ENCODE results near the gene TIMM22.

Gene TIMM22

DNA sequence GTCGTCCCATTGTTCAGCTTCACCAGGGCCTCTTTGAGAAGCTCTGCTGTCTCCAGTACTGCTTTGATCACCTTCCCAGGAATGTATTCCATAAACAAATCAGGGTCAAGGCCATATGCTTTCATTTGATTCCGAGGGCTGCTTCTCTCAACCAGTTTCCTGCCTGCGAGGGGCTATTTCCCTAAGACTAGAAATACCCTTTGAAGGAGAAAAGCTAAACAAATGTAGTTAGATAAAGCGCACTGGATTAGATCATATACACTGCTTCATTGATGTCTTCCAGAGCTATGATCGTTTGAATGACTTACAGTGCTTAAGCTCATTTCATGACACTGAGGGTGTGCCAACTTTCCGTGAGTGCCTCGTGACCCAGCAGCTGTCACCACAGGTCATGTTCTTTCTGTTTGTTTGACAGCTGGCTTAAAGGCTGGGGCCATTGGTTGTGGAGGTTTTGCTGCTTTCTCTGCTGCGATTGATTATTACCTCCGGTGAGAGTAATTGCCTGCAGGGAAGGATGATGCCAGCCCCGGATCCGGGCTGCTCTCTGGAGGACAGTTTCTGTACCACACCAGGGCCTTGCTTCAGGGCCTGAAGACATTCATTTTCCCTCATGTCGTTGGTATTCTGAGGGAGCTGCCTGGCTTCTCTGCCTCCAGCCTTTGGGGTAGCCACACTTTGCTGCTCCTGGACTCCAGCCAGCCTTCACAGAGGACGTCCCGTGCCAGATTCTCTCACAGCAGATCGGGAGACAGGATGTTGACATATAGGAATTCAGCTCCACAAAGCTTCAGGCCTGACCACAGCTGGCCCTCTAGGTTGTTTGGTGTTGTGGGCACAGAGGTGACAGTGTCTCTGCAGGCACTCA, 3.9 kb downstream of the TIMM22 start:
- no peak for TF ChIP-seq CTCF (conservative IDR thresholded peaks at IDR 0.05)
- TF ChIP-seq ZFX (IDR thresholded peaks at IDR 0.05): no peak
- no peak overlapping the region for H3K27ac ChIP-seq

- TF ChIP-seq CTCF (conservative IDR thresholded peaks at IDR 0.05): no peak
- TF ChIP-seq ZFX (IDR thresholded peaks at IDR 0.05): no peak
- H3K27ac ChIP-seq: no peak overlapping the region
Measured at GRCh38 chr17:1001640-1002411, 4.9 kb downstream of the TIMM22 start.

- TF ChIP-seq CTCF (conservative IDR thresholded peaks at IDR 0.05) (no peak), ZFX (IDR thresholded peaks at IDR 0.05) (no peak)
- H3K27ac ChIP-seq: no peak overlapping the region
Measured at GRCh38 chr17:1002412-1002753, 5.5 kb downstream of the TIMM22 start.

DNA sequence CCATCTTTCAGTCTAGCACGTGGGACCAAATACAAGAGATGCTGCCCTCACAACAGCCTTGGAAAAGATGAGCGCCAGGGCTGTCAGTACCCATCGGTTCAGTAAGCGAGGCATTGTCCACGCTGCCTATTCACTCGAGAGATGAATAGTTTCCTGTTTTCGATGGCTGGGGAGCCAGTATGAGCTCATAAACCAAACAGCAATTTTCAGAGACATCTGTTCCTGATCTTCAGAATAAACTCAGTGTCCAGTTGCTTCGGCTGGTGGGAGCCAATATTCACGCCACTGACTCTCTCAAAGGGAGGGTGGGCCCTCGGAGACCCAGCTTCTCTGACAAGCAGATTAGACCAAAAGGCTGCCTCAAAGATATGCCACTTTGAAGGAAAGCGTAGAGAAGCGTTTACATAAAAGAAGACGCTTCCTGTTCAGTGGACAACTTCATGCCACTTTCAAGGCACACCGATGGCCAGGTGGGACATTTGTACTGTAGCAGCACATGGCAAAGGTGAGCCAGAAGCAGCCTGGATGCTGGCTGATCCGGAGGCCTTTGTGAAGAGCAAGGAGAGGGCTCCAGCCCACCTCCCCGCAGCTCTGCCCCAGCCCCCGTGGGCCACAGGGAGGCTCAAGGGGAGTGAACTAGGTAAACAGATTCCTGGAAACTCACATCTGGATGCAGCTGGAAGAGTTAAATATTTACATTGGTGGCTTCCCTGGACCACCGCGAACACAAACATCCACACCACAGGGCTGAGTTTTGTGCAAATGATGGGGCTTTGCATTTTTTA, 6.0 kb downstream of the TIMM22 start:
- no peak for TF ChIP-seq ZFX (IDR thresholded peaks at IDR 0.05)
- no peak for TF ChIP-seq CTCF (conservative IDR thresholded peaks at IDR 0.05)
- H3K27ac ChIP-seq: no peak overlapping the region

GRCh38 chr17:1003633-1003971, 6.7 kb downstream of the TIMM22 start:
- TF ChIP-seq CTCF (conservative IDR thresholded peaks at IDR 0.05) (no peak), ZFX (IDR thresholded peaks at IDR 0.05) (no peak)
- peak overlapping the region; percentile 88 for H3K27ac ChIP-seq

DNA sequence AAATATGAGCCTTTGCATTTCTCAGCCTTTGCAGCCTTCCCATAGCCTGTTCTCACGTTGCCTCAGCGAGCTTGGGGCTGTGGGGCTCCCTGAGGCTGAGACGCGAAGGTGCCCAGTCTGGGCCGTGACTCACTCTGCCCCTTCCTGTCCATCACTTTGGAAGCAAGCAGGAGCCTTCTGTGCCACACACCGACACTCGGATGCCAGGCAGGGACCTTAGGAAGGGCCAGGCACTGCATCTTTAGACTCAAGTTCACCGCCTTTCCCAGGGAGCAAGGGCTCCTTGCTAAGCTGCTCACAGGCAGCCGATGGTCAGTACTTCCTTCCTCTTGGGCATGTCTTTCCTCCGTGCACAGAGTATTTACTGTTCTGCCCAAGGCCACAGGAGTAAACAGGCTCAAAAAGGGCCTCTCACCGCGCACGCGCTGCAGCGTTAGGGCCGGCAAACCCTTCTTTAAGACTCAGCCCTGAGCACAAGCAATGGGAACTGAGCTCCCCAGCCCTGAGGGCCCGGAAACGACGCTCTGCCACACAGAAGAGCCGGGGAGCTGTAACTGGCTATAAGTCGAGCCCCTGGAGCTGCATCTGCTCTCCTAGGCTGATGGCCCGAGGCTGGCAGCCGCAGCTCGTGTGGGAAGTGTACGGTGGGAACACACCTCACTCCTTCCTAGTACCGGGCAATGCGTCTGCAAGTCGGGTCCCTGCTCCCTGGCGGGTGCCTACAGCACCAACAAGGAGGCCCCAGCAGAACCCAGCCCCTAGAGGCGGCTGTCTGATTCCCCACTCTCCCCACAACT, 7.2 kb downstream of the TIMM22 start:
- peak overlapping the region; percentile 88 for H3K27ac ChIP-seq
- TF ChIP-seq CTCF (conservative IDR thresholded peaks at IDR 0.05): no peak
- no peak for TF ChIP-seq ZFX (IDR thresholded peaks at IDR 0.05)

All from C4-2B (cell line).